NCI-H1436 treated with DMSO at 0.1 percent for 48 hours (cell line): Measurements from ENCODE around the gene GRK5.

Experiments
- DNase-seq: peaks from one replicate; lab custom pipeline; 2025; lab: John Stamatoyannopoulos, UW

Gene GRK5

DNA sequence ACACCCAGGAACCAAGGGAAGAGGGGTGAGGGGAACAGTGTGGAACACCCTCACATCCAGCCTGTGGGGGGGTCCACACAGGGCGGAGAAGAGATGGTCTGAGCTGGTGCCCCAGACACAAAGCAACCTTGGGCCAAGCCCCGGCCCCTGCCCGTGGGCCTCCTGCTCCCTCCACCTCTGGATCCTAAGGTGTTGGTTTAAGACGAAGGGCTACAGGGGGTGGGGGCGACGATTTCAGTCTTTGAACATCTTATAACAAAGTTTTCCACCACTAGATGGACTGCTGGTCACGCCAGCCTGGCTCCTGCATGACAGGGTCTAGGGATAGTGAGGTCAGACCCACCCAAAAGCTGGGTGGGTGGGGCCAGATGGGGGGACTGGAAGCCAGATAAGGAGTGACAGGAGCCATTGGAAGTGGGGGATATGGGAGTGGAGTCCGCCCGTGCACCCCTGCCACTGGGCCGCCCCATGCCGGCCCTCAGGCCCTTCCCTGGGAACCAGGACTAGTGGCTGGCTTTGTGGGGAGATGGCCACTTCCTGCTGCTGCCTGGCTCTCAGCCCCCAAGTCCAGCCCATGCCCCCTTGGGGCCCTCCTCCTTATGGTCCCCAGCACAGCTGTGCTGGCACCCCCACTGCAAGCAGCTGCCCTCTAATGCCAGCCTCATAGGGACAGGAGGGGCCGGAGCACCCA is 236.7 kb downstream of the GRK5 start:
- DNase-seq, result no peak

DNA sequence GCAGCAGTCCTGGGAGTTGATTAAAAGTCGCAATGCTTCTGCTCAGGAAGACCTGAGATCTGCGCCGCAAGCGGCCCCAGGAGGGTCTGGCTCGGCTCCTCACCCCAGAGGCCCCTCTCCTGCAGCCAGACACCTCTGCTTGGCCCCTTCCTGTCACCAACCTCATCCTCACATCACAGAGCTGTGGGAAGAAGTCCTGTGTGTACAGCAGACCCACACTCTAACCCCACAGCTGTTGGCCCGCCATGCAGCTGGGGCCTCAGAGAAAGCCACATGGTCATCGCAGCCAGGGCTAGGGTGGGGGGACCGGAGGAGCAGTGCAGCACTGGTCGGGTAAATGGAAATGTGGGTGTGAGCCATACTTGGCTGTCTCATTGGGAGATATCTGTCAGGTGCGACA is 237.5 kb downstream of the GRK5 start:
- no peak for DNase-seq

DNA sequence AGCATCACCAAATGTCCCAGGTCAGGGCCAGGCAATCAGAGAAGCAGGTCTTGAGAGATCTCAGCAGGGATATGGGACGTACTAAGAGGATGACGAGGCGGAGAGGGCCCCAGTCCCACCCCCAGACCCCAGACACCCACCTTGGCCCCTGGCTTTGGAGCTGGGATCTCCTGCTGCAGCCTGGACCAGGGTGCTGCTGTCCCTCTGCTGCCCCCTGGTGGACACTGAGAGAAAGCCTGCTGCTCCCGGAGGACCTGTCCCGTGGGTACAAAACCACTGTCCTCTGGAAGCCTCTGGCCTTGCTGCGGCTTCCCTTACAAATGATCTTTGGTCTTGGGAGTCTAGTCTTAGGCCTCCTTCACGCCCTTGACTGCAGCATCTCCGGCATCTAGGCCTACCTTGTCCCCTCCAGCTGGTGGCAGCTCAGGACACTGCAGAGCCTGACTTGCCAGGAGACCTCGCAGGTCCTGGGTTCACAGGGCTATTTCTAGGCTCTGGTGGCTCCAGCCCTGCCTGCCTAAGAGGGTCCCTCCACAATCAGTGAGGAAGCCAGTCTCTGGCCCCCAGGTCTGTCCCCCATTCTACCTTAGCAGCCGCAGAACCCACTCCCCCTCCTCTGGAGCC is 238.1 kb downstream of the GRK5 start:
- DNase-seq, result no peak

DNA sequence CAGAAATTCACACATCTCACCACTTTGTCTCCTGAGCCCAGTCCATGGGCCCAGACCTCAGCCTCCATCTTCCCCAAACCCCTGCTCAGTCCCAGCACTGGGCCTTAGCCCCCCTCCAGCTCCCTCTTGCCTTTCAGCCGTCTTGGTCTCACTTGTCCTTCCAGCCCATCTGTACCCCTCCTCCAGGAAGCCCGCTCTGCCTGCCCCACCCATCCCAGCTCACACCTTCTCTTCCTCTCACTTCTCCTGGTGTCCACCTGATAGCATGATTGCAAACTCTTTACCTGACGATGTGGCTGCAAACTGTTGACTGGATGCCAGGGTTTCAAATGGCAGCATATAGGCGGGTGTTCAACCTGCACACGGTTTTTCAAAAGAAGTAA is 238.6 kb downstream of the GRK5 start:
- no peak for DNase-seq

DNA sequence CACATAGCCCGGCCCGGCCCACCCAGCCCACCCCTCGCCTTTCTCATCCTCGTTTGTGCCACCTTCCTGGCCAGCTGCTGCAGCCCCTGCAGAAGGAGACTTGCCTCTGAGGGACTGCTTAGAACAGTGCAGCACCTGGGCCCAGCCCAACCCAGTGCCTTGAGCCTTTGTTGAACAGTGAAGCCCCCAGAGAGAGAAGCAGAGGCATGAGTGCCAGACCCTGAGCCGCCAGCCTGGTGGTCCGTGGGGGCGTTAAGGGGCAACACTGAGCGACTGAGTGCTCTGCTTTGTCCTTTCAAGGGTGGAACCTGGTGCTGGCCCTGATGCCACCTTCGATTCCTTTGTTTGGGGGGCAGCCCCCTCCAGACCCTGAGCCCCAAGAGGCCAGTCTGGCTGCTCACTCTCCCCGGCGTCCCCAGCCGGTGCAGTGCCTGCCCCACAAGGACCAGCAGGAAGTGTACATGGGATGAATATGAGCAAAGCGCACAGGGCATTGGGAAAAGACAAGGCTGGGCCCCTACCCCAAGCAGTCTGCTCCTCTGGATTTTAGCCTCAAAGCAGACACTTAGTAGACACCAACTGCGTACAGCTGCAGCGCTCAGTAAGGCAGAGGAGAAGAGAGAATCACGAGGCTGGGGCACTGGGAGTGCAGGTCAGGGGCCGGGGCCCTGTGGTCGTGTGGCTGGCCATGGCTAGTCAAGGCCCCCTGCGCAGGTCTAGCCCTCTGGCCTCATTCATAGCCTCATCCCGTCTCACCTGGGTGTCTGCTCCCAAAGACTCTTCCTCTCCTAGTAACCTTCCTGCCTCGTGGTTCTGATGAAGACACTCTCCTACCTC is 239.3 kb downstream of the GRK5 start:
- DNase-seq, result no peak

DNA sequence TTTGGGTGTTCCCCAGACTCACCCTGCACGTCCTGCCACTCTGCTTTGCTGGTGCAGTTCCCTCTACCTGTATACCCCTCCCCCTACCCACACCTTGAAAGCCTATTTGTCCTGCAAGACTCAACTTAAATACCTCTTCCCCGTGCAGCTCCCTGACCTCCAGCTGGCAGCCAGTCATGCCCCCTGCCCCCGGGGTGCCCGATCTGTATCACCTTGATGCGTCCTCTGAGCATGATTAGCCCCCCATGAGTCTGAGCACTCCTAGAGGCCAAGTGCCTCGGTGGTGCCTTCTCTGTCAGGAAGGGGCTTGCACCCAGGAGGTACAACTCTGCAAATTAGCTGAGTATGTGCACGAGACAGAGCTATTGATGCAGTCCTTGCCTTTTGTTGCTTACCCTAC is 240.1 kb downstream of the GRK5 start:
- DNase-seq, result no peak

DNA sequence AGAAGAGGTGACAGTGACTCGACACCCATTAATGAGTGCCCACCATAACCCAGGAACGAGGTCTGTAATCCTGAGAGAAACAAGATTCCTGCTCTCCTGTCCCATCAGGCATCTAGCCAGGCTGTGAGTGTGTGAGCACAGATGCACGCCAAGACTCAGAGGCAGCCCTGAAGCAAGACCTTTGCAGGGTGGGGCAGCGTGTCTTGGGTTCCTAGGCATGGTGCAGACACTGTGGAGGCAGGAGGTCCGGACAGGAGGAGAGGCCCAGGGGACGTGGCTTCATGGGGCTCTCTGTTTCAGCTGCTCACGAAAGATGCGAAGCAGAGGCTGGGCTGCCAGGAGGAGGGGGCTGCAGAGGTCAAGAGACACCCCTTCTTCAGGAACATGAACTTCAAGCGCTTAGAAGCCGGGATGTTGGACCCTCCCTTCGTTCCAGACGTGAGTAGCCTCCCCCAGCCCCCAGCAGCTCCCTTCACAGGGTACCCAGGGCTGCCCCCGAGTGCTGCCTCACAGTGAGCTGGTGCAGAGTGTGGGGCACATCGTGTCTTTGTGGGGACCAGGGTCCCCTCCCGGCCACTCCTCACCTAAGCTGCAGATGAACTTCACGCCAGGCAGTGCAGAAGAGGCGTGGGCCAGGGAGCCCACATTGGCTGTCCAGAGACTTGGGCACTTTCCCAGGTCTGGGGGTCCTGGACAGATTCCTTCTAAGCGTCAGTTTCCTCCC is 240.6 kb downstream of the GRK5 start:
- no peak for DNase-seq

DNA sequence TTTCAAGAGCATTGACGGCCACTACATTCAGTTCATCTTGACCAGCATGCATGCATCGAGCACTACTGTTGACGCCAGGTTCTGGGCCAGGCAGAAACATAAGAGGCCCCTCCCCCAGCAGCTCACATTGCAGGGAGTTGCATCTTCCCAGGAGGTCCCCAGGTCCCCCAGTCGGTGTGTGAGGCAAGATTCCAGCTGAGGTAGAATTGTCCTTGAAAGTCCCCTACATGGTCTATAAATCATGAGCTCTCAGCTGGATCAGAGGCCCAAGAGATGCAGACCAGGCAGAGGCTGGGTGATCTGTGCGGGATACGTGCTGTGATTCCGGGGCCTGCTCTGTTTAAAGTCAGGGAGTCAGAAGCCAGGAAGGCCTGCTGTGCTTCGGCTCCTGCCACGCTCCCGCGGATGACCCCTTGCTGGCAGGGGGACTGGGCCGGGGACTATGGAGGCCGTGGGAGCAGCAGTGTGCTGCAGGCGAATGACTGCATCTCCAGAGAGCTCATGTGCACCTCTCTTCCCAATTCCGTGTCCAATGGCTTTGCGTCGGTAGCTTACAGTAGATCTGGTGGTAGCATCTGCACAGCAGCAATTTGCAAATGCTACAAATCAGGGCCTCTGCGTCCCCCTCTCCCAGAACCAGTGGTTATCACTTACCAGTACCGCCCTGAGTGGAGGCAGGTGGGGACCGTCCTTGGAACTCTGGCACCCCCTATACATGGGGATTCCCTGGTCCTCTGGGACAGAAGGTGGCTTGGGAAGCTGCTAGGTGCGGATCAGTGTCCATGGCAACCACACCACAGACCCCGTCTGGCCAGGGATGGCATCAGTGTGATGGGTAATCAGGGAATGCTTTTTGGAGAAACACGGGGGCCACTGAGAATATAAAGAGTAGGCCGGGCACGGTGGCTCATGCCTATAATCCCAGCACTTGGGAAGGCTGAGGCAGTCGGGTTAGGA is 241.5 kb downstream of the GRK5 start:
- DNase-seq, result no peak

DNA sequence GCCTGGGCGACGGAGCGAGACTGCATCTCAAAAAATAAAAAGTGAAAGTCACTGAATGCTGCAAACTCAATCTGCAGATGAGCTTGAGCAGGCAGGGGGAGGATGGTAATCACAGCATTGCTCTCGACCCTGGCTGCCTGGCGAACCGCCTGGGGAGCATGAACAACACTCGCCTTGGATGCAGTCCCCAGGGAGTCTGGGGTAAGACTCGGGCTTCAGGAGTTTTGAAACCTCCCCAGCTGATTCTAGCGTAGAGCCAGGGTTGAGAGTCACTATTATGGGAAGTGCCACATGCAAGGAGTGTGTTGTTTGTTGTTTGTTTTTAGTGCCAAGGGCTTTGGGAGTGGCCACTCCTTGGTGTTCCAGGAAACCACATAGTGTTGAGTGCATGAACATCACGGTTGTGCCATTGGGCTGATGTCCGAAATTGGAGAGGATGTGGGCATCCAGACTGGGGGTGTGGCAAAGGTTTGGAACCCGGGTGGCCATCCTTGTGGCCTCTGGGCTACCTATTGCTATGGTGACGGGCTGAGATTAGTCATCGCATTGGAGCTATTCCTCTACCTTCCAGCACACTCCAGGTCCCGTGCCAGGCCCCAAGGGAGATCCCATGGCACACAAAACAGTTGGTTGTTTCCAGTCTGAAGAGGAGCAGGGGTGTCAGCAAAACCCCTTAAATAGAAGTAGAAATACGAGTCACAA is 242.5 kb downstream of the GRK5 start:
- no peak for DNase-seq

DNA sequence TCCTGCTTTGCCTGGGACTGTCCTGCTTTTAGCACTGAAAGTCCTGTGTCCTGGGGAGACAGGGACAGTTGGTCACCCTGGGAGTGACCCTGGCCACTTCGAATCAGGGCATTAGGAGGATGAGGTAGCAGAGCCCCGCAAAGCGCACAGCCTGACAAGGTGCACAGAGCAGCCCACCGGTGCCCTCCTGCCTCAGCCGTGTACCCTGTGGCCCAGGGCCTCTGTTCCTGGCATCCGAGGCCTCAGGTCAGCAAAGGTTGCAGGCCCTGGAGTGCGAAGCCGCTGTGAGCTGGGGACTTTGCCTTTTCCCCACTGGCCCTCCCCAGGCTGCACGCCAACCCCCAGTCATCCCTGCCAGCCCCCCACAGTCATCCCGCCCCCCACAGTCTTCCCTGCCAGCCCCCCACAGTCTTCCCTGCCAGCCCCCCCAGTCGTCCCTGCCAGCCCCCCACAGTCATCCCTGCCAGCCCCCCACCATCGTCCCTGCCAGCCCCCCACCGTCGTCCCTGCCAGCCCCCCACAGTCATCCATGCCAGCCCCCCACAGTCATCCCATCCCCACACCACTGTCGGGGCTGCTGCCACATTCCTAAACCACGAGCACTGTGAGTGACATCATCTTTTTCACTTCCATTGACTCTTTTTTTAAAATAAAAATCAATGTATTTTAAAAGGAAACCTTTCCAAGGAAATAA is 243.4 kb downstream of the GRK5 start:
- no peak for DNase-seq

DNA sequence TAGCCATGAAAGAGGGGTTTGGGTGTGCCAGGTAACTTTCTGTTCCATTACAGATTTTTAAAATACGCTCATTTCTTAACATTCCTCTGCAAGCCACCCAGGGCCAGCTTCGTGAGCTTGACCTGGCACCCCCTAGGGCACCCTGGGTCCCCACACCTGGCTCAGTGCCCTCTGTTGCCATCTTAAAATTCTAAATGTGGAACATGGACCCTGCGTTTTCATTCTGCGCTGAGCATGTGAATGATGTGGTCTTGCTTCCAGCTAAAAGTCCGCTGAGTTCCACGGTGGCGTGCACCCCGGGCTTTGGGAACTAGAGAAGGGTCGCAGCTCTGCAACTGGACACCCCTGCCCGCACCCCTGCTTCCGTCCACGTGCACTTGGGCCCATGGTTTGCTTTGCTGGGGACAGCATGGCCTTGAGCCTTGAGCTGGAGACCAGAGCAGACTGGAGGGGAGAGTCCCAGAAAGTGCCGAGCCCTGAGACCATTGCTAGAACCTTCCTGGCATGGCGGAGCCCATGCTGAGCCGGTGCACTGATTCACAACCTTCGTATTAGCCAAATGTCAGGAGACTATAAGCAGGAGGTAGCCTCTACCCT is 244.0 kb downstream of the GRK5 start:
- no peak for DNase-seq

DNA sequence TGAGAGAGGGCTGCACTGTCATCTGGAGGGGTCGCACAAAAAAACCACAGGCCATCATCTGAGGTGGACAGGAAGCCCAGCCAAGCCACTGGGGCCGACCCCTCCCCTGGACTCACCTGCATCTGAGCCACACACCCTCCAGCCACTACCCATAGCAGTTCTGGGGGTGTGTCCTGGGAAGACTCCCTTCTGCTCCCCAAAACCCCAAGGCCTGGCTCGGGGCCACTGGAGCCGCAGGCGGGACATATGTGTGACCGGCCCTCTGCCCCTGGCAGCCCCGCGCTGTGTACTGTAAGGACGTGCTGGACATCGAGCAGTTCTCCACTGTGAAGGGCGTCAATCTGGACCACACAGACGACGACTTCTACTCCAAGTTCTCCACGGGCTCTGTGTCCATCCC is 245.0 kb downstream of the GRK5 start:
- DNase-seq, result no peak

DNA sequence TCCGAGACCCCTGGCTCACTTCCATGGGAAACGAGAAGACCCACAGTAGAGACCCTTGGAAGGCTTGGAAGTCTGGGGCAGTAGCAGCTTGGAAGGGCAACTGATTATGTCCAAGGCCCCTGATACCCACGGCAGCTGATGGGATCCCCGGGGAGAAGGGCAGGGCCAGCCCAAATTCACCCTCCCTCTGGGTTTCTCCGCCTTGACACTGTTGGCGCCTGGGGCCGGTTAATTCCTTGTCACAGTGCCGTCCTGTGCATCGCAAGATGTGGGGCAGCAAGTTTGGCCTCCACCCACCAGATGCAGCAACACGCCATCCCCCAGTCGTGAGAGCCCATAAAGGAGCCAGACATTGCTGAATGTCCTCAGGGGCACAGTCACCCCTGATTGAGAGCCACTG is 245.9 kb downstream of the GRK5 start:
- no peak for DNase-seq

DNA sequence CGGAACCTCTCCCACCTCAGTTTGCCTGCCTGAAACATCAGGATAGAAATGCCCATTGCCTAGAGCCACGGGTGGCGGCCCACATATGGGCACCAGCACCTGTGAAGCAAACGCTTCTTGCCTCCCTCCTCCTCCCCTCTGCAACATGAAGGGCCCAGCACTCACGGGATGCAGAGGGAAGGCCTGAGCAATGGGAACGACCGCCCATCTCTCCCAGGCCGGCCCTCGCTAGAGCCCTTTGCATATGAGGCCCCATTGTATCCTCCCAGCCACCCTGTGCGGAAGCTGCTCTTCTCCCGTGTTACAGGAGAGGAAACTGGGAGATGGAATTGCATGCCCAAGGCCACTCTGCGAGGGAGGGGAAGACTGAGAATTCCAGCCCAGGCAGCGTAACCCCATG is 246.9 kb downstream of the GRK5 start:
- no peak for DNase-seq

DNA sequence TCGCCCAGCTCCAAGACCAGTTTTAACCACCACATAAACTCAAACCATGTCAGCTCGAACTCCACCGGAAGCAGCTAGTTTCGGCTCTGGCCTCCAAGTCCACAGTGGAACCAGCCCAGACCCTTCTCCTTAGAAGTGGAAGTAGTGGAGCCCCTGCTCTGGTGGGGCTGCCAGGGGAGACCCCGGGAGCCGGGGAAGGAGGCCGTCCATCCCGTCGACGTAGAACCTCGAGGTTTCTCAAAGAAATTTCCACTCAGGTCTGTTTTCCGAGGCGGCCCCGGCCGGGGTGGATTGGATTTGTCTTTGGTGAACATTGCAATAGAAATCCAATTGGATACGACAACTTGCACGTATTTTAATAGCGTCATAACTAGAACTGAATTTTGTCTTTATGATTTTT is 247.6 kb downstream of the GRK5 start:
- no peak for DNase-seq

DNA sequence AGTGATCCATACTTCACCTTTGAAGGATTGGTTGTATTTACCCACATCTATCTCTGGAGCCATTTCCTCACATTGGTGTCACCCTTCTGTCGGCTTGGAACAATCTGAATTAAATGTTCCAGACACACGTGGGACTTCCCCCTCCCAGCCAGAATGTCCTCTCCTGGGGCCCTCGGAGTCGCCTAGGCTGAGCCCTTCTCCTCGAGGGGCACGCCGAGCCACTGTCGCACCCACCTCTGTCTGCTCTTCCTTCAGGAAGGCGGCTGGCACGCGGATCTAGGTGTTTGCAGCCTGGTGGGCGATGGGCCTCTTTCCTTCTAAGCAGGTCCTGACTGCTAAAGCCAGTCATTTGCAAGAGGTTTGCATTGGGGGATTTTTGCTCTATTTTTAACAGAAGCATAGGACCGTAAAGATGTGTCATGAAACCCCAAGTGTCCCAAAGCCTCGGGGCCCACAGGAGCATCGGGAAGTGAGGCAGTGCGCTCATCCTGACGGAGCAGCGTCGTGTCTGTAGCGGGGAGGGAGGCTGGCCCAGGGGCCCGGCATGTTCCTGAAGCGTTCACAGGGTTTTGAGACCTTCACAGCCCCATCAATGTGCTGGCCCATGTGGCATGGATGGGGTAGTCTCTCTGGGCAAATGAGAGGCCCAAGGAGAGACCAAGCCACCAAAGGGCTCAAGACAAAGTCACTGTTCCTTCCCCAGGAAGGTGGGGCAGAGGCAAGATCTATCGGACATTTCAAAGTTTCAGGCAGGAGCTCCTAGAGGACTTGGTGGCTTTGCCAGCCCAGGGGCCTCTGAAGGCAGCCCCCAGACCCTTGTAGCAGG is 248.5 kb downstream of the GRK5 start:
- DNase-seq, result no peak

DNA sequence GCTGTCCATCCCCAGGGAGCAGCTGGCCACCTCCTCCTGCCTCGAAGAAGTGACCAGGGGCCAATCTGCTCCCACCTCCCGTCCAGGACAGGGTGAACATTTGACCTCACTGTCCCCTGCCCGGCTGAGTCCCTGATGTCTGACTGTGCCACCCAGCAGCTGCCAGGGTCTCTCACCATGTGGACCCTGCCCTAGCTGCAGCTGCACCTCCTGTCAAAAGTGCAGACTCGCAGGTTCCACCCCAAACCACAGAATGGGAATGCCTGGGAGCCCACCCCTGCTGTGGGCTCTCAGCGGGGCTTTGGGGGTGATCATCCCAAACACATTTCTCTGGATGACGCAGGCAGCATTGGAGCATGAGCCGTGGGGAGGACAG is 249.1 kb downstream of the GRK5 start:
- DNase-seq, result no peak

DNA sequence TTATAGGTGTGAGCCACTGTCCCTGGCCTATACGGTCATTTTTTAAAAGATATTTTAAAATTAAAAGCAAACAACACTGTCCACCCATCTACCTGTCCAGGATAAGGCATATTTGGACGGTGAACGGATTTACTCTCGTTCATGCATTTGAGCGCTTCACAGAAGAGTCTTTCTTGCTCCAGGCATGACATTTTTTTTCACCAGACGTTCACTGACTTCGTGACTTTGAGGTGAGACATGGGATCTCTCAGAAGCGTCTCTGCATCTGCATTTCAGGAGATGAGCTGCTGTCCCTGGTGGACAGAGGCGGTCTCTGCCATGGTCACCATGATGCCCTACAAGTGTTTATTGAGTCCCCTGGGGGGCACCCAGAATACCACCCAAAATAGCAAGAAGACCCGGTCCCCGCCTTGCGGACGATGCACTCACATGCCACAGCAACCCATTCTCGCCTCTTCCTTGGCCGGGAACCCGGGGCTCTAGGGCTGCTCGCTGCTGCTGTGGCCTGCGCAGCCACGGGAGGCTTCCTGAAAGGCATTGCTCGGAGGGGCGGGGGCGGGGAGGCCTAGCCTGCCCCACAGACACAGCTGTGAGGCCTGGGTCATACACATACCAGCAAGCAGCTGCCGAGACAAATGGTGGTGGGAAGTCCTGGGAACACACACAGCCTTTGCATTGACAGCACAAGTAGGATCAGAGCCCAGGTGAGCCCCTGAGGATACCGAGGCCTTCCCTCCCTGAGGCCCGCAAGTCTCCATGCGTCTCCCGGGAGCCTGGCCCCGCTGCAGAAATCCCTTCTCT is 250.8 kb downstream of the GRK5 start:
- DNase-seq, result no peak
